Hindlimb muscle (tissue), 1 donor: ENCODE results near the gene ST3GAL3. TPM values are rescaled to one million over a fixed set of nuclear protein-coding genes. Genes with fewer than 3 reads are reported as not detected.

Source experiments
- DNase-seq: peaks from one replicate; pipeline ENCODE4 v3.0.0-alpha.2; 2013
- polyA plus RNA-seq: library from polyadenylated mRNA; unstranded; fragments of 120-200 nt; gene quantifications from one replicate; pipeline ENCODE4 v1.2.1, GENCODE V29; 2013; ENCODE audit not compliant: insufficient read length

The ST3GAL3 gene
- polyA plus RNA-seq, 1 donor: 36.4 TPM

- peak; percentile 96 for DNase-seq
These were observed 262.6 kb downstream of the ST3GAL3 start, which contains the start of gene DPH2 for GRCh38 chr1:43969746-43970466. DPH2 (plus strand) TSS chr1:43970010; CDS start chr1:43970176, 166 bp downstream.

- DNase-seq: no peak
These were observed 263.2 kb downstream of the ST3GAL3 start for GRCh38 chr1:43970502-43970901.

DNA sequence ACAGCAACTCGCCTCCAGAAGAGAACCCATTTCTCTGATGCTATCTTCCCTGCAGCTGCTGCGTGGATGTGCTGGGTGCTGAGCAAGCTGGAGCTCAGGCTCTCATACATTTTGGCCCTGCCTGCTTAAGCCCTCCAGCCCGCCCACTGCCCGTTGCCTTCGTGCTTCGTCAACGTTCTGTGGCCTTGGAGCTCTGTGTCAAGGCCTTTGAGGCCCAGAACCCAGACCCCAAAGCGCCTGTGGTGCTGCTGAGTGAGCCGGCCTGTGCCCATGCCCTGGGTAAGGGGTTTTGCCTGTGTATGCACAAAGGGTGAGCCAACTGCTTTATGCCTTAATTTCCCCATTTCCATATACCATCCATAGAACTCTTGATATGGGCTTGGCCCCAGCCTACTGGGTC is 263.6 kb downstream of the ST3GAL3 start:
- no peak for DNase-seq

GRCh38 chr1:43971336-43971980 is 264.1 kb downstream of the ST3GAL3 start:
- DNase-seq: no peak

GRCh38 chr1:43973981-43974442 is 266.7 kb downstream of the ST3GAL3 start:
- DNase-seq: no peak

GRCh38 chr1:43974443-43975248 is 267.3 kb downstream of the ST3GAL3 start, which contains the start of gene ATP6V0B:
ATP6V0B (plus strand) TSS chr1:43974960; CDS start chr1:43975041, 81 bp downstream.
- DNase-seq: peak; percentile 95

- DNase-seq: peak; percentile 39
These were observed 268.1 kb downstream of the ST3GAL3 start for GRCh38 chr1:43975249-43975961.

DNA sequence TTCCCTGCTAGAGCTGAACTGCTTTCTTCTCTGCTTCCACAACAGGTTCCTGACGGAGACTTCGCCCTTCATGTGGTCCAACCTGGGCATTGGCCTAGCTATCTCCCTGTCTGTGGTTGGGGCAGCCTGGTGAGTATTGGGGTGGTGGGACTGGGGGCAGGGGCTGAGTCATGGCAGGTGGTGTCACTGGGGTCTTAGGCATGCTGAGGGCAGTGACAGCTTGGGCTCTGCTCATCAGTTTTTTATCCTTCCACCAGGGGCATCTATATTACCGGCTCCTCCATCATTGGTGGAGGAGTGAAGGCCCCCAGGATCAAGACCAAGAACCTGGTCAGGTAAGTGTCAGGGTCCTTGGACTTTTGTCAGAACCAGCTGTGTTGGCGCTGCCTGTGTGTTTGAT is 268.7 kb downstream of the ST3GAL3 start:
- DNase-seq: no peak

DNA sequence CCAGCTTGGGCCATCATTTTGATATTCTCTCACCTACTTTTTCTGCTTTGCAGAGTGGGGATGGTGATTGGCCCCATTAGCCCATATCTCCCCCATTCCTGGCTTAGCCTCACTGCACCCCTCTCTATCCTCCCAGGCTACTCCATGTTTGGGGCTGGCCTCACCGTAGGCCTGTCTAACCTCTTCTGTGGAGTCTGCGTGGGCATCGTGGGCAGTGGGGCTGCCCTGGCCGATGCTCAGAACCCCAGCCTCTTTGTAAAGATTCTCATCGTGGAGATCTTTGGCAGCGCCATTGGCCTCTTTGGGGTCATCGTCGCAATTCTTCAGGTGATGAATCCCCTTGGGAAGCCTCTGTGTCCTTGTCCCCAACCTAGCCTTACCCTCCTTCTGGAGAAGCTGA is 269.6 kb downstream of the ST3GAL3 start:
- DNase-seq: no peak

- DNase-seq: no peak
These were observed 270.3 kb downstream of the ST3GAL3 start for GRCh38 chr1:43977376-43978263.

DNA sequence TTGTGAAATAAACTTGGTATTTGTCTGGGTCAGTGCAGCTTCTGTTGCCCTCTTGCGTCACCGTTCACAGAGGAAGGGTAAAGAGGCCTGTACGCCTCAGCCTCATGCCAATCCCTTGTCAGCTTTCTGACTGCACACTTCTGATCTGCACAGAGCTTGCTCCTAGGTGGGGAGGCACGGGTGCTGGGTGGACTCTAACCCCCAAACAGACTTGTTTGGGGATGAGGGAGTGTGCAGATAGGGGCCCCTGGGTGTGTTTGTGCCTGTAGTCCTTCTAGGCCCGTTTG is 270.9 kb downstream of the ST3GAL3 start:
- no peak for DNase-seq

GRCh38 chr1:43978551-43979260 is 271.4 kb downstream of the ST3GAL3 start, which contains the start of gene B4GALT2:
B4GALT2 (plus strand) TSS chr1:43979210; CDS start chr1:43981161, 1,951 bp downstream.
- DNase-seq: peak; percentile 63

GRCh38 chr1:43979261-43979527 is 271.9 kb downstream of the ST3GAL3 start:
- no peak for DNase-seq

GRCh38 chr1:43979528-43980254 is 272.4 kb downstream of the ST3GAL3 start:
- DNase-seq: peak; percentile 46

- no peak for DNase-seq
These were observed 273.2 kb downstream of the ST3GAL3 start for GRCh38 chr1:43980255-43981134.
